GDM1 (cell line): ENCODE measurements around the gene CUX1.
"Not testable (repeated sequence)": the region's sequence is repeated elsewhere in the genome, so short reads cannot be mapped to it uniquely, and the experiment has no call there.

Source experiments
- DNase-seq: peaks from one replicate; lab custom pipeline; 2025; lab: John Stamatoyannopoulos, UW

The CUX1 gene

DNA sequence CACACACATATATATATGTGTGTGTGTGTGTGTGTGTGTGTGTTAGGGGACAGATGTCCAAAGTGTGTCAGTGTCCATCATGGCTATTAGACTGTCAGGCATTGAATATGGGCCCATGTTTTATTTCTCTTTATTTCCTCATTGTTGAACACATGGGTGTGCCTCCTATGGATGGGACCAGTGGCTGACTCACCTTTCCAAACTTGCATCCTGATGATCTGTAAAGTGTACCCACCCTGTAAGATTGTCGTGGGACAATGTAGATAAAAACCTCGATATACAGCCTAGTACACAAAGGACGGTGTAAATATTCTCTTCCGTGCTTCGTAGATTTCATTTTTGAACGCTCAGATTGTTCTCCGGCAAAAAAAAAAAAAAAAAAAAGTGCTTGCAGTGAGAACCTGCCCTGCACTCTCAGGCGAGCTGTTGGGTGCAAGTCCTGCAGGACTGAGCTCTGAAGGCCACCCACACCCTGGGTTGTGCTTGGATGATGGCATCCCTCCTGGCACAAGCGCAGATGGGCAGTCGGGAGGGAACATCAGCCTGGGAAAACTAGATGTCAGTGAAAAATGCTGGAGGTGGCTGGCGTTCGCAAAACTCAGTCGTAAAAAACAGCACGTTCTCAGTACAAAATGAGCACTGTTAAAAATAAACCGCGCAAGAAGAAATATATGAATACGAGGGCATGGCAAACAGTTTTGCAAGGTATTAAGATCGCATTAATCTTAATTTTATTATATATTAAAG lies 166.9 kb downstream of the CUX1 start:
- no peak for DNase-seq

DNA sequence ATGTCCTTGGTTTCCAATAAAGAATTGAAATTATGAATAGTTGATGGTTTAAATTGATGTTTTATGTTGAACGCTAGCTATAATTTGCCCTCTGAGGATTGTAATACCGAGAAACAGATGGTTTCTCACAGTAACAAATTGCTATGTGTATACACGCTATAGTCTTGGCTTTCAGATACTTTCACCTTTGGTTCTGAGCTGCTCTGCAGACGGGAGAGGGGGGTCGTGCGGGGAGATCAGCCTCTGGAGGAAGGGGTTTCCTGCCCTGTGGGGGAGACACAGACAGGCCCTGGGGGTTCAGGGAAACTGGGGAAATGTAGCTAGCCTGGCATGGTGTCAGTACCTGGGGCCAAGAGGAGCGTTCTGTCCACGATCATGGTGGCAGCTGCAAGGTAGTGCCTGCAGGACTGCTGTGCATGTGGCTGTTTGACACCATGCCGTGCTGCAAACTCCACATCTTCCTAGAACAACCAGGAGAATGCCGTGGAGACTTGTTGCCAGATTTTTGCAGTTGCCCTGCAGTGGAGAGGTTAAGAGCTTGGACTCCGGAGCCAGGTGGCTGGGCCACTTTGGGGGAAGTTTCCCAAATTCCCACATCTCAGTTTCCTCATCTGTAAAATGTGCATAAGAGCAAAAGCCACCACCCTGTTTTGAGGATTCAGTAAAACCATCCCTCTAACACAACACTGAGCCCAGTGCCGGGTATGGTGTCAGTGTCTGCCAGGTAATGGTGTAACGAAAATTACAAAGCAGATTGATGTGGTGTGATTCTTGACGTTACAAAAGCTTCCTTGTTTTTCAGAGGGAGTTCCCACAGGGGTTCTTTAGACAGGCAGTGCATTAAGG lies 167.9 kb downstream of the CUX1 start:
- DNase-seq, result no peak

DNA sequence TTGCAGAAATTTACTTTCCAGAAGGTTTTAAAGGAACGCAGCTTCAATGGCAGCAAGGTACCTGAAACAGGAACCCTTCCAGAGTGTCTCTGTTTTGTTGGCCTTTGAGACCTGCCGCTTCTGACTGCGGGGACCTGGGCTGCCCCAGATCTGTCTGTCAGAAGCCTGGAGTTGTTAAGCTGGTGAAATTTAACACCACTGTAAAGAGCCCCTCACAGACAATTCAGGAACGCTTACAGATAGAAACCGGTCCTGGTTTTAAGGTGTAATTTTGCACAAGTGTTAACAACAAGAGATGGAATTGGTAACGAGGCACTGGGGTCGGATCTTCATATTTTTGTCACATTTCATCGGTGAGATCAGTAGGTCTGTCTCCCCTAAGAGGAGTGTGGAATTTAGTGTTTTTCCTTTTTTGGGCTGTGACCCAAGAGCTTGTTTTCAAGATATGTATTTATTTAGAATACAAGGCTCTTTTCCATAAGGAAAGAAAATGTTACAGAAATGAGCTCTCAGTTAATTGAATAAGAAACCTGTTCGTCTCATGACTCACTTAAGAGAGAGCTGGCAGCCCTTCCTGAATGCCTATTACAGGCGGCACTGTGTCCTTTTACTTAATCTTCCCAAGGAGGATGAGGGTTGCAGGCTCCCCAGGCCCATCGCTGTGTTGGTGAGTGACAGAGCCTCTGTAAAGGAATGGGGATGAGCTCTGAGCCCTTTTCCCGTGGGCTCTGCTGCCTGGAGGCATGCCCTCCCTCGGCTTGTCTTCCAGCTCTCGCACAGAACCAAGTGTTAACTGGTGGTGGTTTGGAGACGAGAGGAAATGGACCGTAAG lies 168.7 kb downstream of the CUX1 start:
- DNase-seq, result no peak

DNA sequence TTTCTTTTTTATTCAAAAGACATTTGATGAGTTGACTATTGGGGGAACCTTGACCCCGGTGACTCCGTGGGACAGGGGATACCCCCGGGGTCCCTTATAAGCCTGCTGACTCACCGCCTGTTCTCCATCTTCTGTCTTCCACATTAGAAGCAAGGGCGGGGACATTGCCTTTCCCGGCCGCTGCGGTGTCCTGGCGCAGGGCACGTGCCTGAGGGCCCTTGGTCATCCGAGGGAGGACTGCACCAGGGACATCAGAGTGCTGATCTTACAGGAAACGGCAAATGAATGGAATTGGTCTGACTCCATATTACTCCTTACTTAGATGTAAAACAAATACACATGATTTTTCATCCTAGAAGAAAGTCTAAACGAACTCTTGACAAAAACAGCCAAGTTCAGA lies 170.1 kb downstream of the CUX1 start:
- DNase-seq, result no peak

DNA sequence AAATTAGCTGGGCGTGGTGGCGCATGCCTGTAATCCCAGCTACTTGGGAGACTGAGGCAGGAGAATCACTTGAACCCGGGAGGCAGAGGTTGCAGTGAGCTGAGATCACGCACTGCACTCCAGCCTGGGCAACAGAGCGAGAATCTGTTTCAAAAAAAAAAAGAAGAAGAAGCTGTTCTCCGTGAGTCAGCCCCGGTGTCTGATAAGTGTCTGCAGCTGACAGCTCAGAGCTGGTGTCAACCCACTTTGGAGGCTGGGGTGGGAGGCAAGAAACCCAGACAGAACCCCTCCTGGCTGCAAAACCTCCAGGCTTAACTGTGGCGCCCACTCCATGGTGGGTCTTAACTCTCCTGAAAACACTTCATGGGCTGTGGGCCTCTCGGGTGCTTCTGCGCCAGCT lies 170.6 kb downstream of the CUX1 start:
- not testable (repeated sequence) for DNase-seq

DNA sequence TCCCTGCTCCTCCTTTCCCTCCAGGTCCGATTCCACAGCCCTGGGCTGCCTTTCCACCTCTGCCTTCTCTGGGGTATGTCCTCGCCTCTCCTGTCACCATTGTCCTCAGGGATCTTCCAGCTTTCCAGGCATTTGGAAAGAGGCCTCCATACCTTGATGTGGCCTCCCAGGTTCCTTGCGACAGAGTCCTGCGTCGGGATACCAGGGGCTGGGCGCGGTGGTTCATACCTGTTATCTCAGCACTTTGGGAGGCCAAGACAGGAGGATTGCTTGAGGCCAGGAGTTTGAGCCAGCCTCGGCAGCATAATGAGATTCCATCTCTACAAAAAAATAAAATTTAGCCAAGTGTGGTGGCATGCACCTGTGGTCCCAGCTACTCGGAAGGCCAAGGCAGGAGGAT lies 171.1 kb downstream of the CUX1 start:
- no peak for DNase-seq

DNA sequence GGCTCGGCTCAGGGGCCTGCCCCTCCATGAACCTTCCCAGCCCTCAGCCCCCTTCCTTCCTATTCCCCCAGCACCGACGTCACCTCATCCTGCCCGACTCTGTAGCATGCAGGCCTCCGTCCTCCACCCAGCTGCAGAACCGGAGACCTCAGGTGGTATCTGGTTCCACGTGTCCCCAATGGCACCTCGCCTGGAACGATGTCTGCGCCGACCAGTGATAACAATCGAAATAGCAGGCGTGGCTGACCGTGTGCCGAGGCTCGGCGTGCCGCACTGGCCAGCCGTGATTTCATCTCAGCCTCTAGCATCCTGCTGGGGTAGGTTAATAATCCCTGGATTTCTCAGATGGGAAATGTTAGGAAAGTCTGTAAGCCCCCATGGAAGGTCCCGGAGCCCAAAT lies 171.7 kb downstream of the CUX1 start:
- DNase-seq, result no peak

DNA sequence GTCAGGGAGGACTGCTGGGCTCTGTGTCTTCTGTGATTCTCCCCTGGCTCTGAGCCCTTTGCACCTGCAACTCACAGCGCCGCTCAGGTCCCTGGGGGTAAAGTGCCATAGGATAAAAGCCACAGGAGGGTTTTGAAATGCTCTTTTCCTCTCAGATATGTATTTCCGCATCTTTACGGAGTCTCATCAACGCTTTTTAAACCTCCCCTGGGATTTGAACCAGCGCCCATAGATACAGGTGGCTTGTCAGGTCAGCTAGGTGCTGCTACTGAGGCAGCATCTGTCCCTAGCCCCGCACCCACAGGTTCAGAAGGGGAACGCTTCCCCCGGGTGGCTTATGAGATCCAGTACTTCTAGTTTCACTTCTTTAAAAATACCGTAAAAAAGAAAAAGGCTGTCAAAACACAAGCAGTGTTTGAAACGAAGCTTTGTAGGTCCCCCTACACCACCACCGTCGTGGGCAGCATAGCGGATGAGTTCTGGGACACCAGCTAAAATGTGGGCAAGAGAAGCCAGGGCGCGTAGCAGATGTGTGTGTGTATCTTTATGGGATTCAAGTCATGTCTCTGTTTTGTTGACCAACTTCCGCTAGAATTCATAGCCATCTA lies 173.5 kb downstream of the CUX1 start:
- no peak for DNase-seq

DNA sequence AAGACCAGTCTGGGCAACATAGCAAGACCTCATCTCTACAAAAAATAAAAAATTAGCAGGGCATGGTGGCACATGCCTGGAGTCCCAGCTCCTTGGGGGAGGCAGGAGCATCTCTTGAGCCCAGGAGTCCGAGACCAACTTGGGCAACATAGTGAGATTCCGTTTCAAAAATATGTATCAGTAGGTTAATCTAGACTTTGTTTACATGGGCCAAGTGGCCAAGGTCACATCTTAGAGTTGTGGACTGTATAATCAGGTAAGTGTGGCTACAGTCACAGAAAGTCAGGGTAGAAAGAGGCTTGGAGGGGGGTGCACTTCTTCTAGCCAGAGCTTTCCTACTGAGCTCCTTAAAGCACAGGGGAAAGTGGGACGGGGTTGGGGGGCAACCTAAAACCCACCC lies 174.4 kb downstream of the CUX1 start:
- DNase-seq, result no peak

DNA sequence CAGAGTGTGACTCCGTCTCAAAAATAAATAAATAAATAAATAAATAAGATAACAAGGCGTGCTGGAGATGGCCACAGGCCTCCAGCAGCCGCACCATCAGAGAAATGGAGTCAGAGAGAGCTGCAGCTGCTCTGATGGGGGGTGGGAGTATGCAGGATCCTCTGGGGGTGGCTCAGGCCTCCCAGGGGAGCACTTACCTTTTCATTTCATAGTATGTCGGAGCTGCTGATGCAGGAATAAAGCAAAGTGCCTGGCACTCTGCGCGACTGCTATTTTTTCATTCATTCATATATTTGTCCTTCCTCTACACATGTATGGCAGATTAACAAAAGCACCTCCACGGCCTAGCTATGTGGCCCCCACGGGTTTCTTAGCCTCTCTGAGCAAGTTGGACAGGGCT lies 175.9 kb downstream of the CUX1 start:
- DNase-seq, result no peak

DNA sequence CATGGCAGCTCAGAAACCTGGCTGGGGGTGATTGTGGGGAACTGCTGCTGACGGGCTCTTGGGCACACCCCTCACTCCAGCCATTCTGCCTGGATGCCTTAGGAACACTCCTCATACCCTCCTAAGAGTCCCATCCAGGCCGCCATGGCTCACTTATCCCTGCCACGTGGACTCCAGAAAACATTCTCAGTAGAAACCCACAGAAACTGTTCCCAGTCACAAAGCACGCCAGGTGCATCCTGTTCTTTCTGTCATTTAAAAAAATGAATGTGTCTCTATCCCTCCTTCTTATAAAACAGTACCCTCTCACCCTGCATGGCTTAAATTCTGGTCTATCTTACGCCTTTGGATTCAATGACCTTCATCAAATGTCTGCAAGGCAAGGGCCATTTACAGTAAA lies 177.7 kb downstream of the CUX1 start:
- DNase-seq, result no peak

DNA sequence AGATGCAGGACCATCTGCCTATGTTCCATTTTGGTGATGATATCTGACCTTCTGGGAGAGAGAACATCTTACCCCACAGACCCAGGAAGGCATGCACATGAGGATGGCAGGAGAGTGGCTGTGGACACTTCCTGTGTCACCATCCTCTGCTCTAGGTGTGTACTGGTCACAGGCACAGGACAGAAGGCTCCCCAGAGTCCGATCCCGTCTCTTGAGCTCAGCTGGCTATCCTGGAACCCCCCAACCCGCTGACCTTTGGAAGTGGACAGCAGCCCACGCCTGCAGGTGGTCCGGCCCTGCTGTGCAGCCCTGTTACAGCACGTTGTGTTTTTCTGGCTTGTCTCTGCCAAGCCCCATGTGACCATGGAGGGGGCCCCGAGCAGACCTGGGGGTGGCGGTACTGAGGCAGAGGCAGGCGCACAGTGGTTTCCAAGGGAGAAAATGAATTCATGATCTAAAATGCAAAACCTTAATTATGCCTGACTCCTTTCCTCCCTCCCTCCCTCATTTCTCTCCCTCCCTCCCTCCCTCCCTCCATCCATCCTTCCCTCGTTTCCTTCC lies 178.8 kb downstream of the CUX1 start:
- DNase-seq, result no peak

DNA sequence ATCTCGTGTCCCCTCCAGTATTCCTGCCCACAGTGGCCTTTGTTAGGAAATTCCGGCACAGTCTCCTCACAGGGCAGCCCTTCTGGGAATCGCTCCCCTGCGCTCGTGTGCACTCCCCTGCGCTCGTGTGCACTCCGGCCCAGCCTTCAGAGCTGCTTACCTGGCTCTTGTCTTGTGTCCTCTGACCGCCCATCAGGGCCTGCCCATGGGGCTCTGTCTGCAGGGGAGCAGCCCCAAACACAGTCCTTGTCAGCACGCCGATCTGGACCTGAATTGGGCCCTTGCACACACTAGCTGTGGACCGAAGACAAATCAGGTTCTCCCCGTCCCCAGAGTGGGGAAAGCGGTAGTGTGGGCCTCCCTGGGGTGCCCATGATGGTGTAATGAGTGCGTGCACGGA lies 179.4 kb downstream of the CUX1 start:
- DNase-seq, result no peak

DNA sequence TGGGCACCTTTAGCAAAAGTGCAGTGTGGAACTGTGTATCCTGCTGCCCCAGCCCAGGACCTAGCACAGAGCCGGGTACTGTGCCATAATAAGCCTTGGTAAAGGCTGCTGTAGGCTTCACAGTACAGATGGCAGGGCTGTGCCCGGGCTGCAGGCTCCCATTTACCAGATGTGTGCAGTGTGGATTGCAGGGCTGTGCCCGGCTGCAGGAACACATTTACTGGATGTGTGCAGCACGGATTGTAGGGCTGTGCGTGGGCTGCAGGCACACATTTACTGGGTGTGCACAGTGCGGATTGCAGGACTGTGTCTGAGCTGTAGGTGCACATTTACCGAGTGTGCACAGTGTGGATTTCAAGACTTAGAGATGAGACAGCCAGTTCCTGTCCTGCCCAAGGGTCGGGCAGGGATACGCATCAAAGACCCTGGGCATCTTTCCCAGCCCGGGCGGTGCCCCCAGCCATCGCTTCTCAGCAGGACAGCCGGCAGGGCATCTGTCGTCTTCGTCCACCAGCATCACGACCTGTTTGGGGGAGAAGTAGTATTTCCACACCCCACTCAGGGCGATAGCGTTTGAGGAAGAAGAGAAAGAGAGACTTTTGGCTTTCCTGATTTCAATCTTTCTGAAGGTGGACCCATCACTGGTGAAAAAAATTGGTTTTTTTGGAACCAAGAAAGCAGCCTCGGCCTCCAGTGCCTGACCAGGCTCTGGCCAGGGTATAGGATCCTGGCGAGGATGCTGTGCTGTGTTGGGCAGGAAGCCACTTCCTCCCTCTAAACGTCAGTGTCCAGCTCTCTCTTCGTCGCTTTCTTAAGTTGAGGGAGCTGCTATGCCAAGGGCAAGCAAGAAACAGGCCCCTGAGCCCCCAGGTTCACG lies 180.8 kb downstream of the CUX1 start:
- DNase-seq, result no peak

DNA sequence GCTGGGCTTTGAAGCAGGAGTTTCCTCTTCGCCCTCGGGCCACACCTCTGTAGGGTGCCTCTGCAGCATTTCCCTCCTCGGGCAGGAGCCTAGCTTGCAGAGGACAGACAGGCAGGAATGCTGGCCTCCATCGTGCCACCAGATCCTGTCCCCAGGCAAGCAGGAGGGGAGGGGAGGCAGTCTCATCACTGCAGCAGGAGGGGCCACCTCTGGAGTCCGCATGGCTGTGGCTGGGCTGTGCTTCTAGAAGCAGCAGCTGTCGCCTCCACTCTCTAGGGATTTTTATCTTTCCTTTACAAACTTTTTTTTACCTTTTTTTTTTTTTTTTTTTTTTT lies 181.4 kb downstream of the CUX1 start:
- no peak for DNase-seq

DNA sequence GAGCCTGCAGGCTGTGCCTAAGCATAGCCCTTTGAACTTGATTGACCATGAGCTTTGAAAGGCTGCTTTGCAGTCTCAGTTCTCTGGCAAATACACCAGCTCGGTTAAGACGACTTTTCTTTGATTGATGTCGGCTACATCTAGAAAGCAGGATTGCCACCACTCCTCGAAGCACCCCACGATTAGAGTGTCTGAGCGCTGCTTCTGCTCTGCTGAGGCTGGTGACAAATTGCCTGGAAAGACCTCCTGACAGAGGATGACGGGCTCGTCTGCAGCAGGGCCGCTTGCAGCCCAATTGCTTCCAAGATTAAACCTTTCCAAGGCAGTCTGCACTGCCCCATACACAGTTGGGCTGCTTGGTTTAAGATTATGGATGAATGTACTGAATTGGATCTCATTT lies 182.0 kb downstream of the CUX1 start:
- DNase-seq, result no peak

DNA sequence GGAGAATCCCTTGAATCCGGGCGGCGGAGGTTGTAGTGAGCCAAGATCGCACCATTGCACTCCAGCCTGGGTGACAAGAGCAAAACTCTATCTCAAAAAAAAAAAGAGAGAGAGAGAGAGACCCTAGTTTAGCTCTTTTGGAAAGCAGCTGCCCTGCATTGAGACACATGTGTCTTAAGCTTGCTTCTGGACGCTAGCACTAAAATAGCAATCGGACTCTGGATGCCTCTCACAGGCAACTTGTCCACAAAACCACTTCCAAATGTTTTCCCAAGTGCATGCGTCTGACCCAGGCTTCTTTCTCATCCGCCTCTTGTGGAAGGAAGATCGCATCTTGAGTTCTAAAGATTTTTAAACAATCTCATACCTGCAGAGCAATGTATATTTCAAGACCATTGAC lies 182.7 kb downstream of the CUX1 start:
- DNase-seq, result no peak

DNA sequence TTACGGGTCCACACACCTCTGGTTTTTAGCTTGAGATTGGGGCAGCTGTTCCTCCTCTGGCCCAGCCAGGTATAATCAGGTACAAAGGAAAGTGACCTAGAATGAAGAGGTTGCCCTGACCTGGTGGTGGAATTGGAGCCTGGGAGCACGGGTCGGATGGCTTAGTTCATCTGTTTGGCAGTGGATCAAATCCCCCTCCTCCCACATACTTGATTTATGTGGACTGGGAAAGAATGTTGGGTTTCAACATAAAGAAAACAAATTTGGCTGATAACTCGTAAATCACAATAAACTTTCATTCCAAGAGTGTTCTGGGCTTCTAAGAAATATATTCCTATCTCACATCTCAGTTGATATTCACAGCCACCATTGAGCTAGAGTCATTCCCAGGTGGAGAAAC lies 186.8 kb downstream of the CUX1 start:
- DNase-seq, result no peak

DNA sequence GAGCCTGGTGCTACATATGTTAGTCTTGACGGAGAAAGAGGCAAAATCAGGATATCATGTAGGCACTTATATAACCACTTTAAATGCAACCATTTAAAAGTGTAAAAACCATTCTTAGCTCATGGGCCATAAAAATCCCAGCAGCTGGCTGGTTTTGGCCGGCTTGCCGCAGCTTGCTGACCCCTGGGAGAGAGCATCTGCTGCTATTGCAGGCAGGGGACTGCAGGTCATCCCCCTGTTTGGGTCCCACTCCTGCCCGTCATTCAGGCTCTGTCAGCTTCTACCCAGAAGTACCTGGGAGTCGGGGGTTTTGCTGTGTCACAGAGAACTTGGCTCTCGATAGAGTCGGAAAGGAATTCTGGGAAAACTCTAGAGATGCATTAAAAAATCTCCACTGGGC lies 187.4 kb downstream of the CUX1 start:
- no peak for DNase-seq

DNA sequence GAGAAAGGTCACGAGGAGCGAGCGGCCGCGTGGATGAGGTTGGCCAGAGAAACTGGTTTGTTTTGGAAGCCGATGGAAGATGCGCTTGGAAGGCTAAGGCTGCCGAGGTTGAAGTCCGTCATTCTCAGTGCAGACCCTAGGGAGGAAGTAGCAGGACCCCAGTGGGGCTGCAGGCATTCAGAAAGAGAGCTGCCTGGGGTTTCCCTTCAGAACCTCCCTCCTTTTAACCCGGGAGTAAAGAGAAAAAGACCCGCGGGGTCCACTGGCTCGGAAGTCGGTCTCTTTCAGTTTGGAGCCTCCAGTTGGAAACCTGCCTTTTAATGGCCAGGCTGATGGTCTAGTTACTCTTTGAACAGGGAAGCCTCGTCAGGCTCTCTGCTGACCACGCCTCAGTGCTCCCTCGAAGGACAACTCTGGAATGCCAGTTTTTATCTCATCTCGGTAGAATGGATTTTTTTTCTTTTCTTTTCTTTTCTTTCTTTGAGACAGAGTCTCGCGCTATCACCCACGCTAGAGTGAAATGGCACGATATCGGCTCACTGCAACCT lies 188.6 kb downstream of the CUX1 start:
- no peak for DNase-seq

DNA sequence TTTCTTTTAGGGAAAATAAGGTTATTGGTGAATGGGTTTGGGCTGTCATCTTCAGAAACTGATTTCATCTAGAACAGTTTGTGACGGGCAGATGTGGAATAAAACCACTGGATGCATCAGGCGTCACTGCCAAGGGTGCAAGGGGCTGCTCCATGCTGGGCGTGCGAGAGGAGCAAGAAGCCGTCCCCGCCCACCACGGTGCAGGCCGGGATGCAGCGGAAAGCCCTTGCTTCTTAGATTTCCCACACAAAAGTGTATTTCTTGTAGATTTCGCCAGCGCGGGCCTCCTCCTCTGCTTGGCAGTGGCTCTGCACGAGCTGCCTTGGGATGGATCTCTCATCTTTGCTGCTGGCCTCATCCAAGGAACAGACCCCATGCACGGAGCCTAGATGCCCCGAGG lies 189.3 kb downstream of the CUX1 start:
- DNase-seq, result no peak
